SK-N-SH (cell line): ENCODE data around the gene MRFAP1. TPM values are rescaled to one million over a fixed set of nuclear protein-coding genes. Genes with fewer than 3 reads are reported as not detected.

Source experiments
- CTCF ChIA-PET: fragments of 300-600, 350-600 bp; formaldehyde crosslinking; extraction: SDS; loops from one replicate; lab custom pipeline; 2021; lab: Yijun Ruan, JAX
- POLR2A ChIA-PET: fragments of 350-600 bp; sonication (Branson Sonifier 250); formaldehyde crosslinking; extraction: SDS; loops from one replicate; lab custom pipeline; 2020; ENCODE audit warnings: antibody characterized with exemption, inconsistent platforms; lab: Yijun Ruan, JAX
- DNase-seq: peaks from one replicate; pipeline ENCODE4 v3.0.0; 2012
- H2AFZ ChIP-seq: fragments of 200-600 bp; sonication (generic); 2 replicates; pipeline ENCODE4 v1.8.1; 2016; ENCODE audit warnings: antibody characterized with exemption, mild to moderate bottlenecking, low read depth
- H3F3A ChIP-seq: fragments of 200-600 bp; sonication (generic); replicated peaks from 2 replicates; pipeline ENCODE3; 2016; ENCODE audit warnings: antibody characterized with exemption, mild to moderate bottlenecking; ENCODE audit not compliant: insufficient read depth
- H3K27ac ChIP-seq, 2 experiments: fragments of 200-500 bp in 1 of 2; fragments of 200-600 bp in 1 of 2; sonication (Bioruptor generic) in 1 of 2; sonication (generic), shearing (Covaris generic) in 1 of 2; 2 replicates each; pipeline versions ENCODE4 v1.5.1 to v1.6.1; 2014 to 2016; ENCODE audit warnings: low read depth in 2 of 2, inconsistent platforms in 1 of 2, low read length in 1 of 2, mild to moderate bottlenecking in 1 of 2, mixed read lengths in 1 of 2
- H3K27me3 ChIP-seq: fragments of 200-600 bp; sonication (generic), shearing (Covaris generic); 2 replicates; pipeline ENCODE4 v1.6.1; 2016; ENCODE audit warnings: mixed run types; ENCODE audit not compliant: insufficient read depth
- H3K36me3 ChIP-seq, 2 experiments: fragments of 200-500 bp in 1 of 2; fragments of 200-600 bp in 1 of 2; sonication (Bioruptor generic) in 1 of 2; sonication (generic) in 1 of 2; replicated peaks in 1 of 2; 2 replicates each; pipeline versions ENCODE3 to v1.5.1; 2014 to 2016; ENCODE audit warnings: low read length in 1 of 2, mild to moderate bottlenecking in 1 of 2; ENCODE audit not compliant: insufficient read depth in 2 of 2, control insufficient read depth in 1 of 2
- H3K4me1 ChIP-seq, 2 experiments: fragments of 200-500 bp in 1 of 2; fragments of 200-600 bp in 1 of 2; sonication (Bioruptor generic) in 1 of 2; sonication (generic), shearing (Covaris generic) in 1 of 2; 2 replicates each; pipeline versions ENCODE4 v1.5.1 to v1.6.1; 2014 to 2016; ENCODE audit warnings: low read depth in 1 of 2, low read length in 1 of 2, mixed run types in 1 of 2; ENCODE audit not compliant: insufficient read depth in 2 of 2, control insufficient read depth in 1 of 2
- H3K4me2 ChIP-seq: fragments of 200-600 bp; sonication (generic), shearing (Covaris generic); 2 replicates; pipeline ENCODE4 v1.6.1; 2017; ENCODE audit warnings: mixed run types
- H3K4me3 ChIP-seq, 2 experiments: fragments of 200-500 bp in 1 of 2; fragments of 200-600 bp in 1 of 2; sonication (Bioruptor generic) in 1 of 2; sonication (generic), shearing (Covaris generic) in 1 of 2; 2 replicates each; pipeline versions ENCODE4 v1.5.1 to v1.8.1; 2014 to 2016; ENCODE audit warnings: low read depth in 2 of 2, inconsistent platforms in 1 of 2, low read length in 1 of 2, mild to moderate bottlenecking in 1 of 2, mixed read lengths in 1 of 2, moderate library complexity in 1 of 2
- H3K79me2 ChIP-seq: fragments of 200-600 bp; sonication (generic); 2 replicates; pipeline ENCODE4 v1.8.1; 2017; ENCODE audit warnings: mild to moderate bottlenecking; ENCODE audit not compliant: insufficient read depth
- H3K9ac ChIP-seq: fragments of 200-600 bp; sonication (generic); 2 replicates; pipeline ENCODE4 v1.6.1; 2017; ENCODE audit warnings: mixed run types
- H3K9me2 ChIP-seq: fragments of 200-600 bp; sonication (generic); 2 replicates; pipeline ENCODE4 v1.6.1; 2017; ENCODE audit warnings: mixed run types
- H3K9me3 ChIP-seq: fragments of 200-600 bp; sonication (generic); 2 replicates; pipeline ENCODE4 v1.6.1; 2017; ENCODE audit warnings: mixed run types, mild to moderate bottlenecking, moderate library complexity
- H4K20me1 ChIP-seq: fragments of 200-600 bp; sonication (generic); 2 replicates; pipeline ENCODE4 v1.6.1; 2017; ENCODE audit warnings: mild to moderate bottlenecking, mixed run types; ENCODE audit not compliant: insufficient read depth
- CHD2 ChIP-seq: fragments of 150-350 bp; IDR thresholded peaks from 2 replicates; pipeline ENCODE4 v1.6.1; 2018; ENCODE audit warnings: low read length; ENCODE audit not compliant: partially characterized antibody
- ELF1 ChIP-seq: IDR thresholded peaks from 2 replicates; pipeline ENCODE4 v1.4.0; 2012
- EP300 ChIP-seq, 2 experiments: IDR thresholded peaks; 2 replicates each; pipeline versions ENCODE4 v1.4.0 to v1.6.1; 2012; ENCODE audit warnings: borderline replicate concordance in 1 of 2, low read depth in 1 of 2, low read length in 1 of 2
- FOXJ3 ChIP-seq: sonication (generic); formaldehyde crosslinking; IDR thresholded peaks from 2 replicates; pipeline ENCODE4 v1.5.1; 2020; ENCODE audit warnings: mild to moderate bottlenecking, missing genetic modification reagents
- FOXM1 ChIP-seq: IDR thresholded peaks from 2 replicates; pipeline ENCODE4 v1.4.0; 2012; ENCODE audit warnings: low read depth, mild to moderate bottlenecking
- GABPA ChIP-seq: IDR thresholded peaks from 2 replicates; pipeline ENCODE4 v1.4.0; 2012; ENCODE audit warnings: low read depth, mild to moderate bottlenecking
- GATA2 ChIP-seq: sonication (generic); formaldehyde crosslinking; IDR thresholded peaks from 2 replicates; pipeline ENCODE4 v1.5.0; 2020; ENCODE audit warnings: mild to moderate bottlenecking, missing genetic modification reagents
- IRF3 ChIP-seq: fragments of 150-350 bp; IDR thresholded peaks from 2 replicates; pipeline ENCODE4 v1.6.1; 2016; ENCODE audit warnings: mild to moderate bottlenecking, low read depth, low read length
- MAX ChIP-seq: IDR thresholded peaks from 2 replicates; pipeline ENCODE4 v1.4.0; 2012; ENCODE audit warnings: low read depth
- MEF2A ChIP-seq: IDR thresholded peaks from 2 replicates; pipeline ENCODE4 v1.4.0; 2012; ENCODE audit warnings: low read depth, borderline replicate concordance
- NFIC ChIP-seq: IDR thresholded peaks from 2 replicates; pipeline ENCODE4 v1.4.0; 2012; ENCODE audit warnings: borderline replicate concordance
- NRF1 ChIP-seq: IDR thresholded peaks from 2 replicates; pipeline ENCODE4 v1.6.1; 2012; ENCODE audit warnings: low read depth, mild to moderate bottlenecking, low read length
- POLR2AphosphoS5 ChIP-seq: IDR thresholded peaks from 2 replicates; pipeline ENCODE4 v1.6.1; 2012; ENCODE audit warnings: low read depth, low read length
- RFX5 ChIP-seq: IDR thresholded peaks from 2 replicates; pipeline ENCODE4 v1.6.1; 2012; ENCODE audit warnings: mild to moderate bottlenecking, improper control_type of control experiment, low read length
- RXRA ChIP-seq: IDR thresholded peaks from 2 replicates; pipeline ENCODE4 v1.4.0; 2012; ENCODE audit warnings: low read depth, mild to moderate bottlenecking, borderline replicate concordance
- SMC3 ChIP-seq: IDR thresholded peaks from 2 replicates; pipeline ENCODE4 v1.6.1; 2012; ENCODE audit warnings: low read depth, low read length, improper control_type of control experiment
- TAF1 ChIP-seq: IDR thresholded peaks from 2 replicates; pipeline ENCODE4 v1.6.1; 2012; ENCODE audit warnings: low read depth, mild to moderate bottlenecking, low read length, moderate library complexity, borderline replicate concordance
- TEAD4 ChIP-seq: IDR thresholded peaks from 2 replicates; pipeline ENCODE4 v1.4.0; 2012; ENCODE audit warnings: mild to moderate bottlenecking, borderline replicate concordance; ENCODE audit not compliant: insufficient read depth
- USF2 ChIP-seq: fragments of 150-350 bp; IDR thresholded peaks from 2 replicates; pipeline ENCODE4 v1.6.1; 2017; ENCODE audit warnings: antibody characterized with exemption, low read length, low read depth, borderline replicate concordance
- YY1 ChIP-seq: IDR thresholded peaks from 2 replicates; pipeline ENCODE4 v1.4.0; 2012; ENCODE audit warnings: low read depth, mild to moderate bottlenecking
- WGBS: methylation state at CpG from one replicate; pipeline ENCODE4 v1.1.6; 2017; ENCODE audit warnings: low lambda C conversion rate; 5-methylcytosine and 5-hydroxymethylcytosine counted together
- polyA plus RNA-seq, 3 experiments: library from polyadenylated mRNA; depleted of rRNA; stranded (reverse); fragments of >200 nt; gene quantifications; 2 replicates each; pipeline ENCODE4 v1.2.3, GENCODE V29; 2012

Gene MRFAP1
- polyA plus RNA-seq, 1 of the 3 experiments (the other 2 are of a cell fraction), result 416 TPM

- Histone ChIP-seq H3K4me1 (peaks cover 0 to 14% of the 10 kb centered on the region in 2 experiments; a peak in 3 of 4 replicates), H3K9me2 (no peaks in the 10 kb centered on the region), H2AFZ (no peak overlapping the region), H3K27me3 (no peaks in the 10 kb centered on the region), H3K4me3 (no peak overlapping the region), H3K79me2 (peaks cover 40% of the 10 kb centered on the region), H3K9me3 (no peaks in the 10 kb centered on the region), H3K4me2 (no peak overlapping the region), H3K27ac (no peak overlapping the region), H4K20me1 (peaks cover 23% of the 10 kb centered on the region), H3F3A (peaks cover 11% of the 10 kb centered on the region), H3K36me3 (peaks cover 13 to 16% of the 10 kb centered on the region in 2 experiments), H3K9ac (no peak overlapping the region)
- no peak for TF ChIP-seq MEF2A
- TF ChIP-seq FOXJ3 (CRISPR knock-in tag), result no peak
- no peak for TF ChIP-seq ELF1
- TF ChIP-seq SMC3, result no peak
- TF ChIP-seq GABPA, result no peak
- TF ChIP-seq CHD2, result no peak
- no peak for TF ChIP-seq TAF1
- TF ChIP-seq EP300 (IDR thresholded peaks at IDR 0.05; ENCODE audit: borderline replicate concordance in 1 of 2, low read depth in 1 of 2, low read length in 1 of 2), result no peak
- TF ChIP-seq USF2, result no peak
- TF ChIP-seq NFIC, result no peak
- TF ChIP-seq YY1, result no peak
- TF ChIP-seq FOXM1, result no peak
- no peak for TF ChIP-seq IRF3
- no peak for TF ChIP-seq TEAD4
- TF ChIP-seq RFX5, result no peak
- no peak for TF ChIP-seq RXRA
- no peak for TF ChIP-seq POLR2AphosphoS5
- TF ChIP-seq NRF1, result no peak
- no peak for TF ChIP-seq GATA2 (CRISPR knock-in tag)
- no peak for TF ChIP-seq MAX
- WGBS, result 76% methylated on average over 5 of the region's 5 CpGs
- no peak for DNase-seq
- CTCF ChIA-PET, result interaction anchor here (1.0 kb wide), 1 partner anchor 30 kb away, joined by 3 read pairs; no protein-coding TSS in a partner anchor
- POLR2A ChIA-PET, result interaction anchor here (0.6 to 1.0 kb wide), 3 partner anchors 9 to 228 kb away, joined by 3 read pairs; no protein-coding TSS in a partner anchor
Observed at GRCh38 chr4:6644792-6645530, 4.5 kb downstream of the MRFAP1 start.
